Activated naive CD4-positive, alpha-beta T cell treated with anti-CD3 and anti-CD28 coated beads, Interleukin-2, amount 50 U/mL, for 24 hours (primary cell): ENCODE results near the gene AAGAB.

Experiments used
- H3K27ac Mint-ChIP-seq: one replicate; pipeline ENCODE4 v1.8.0; 2021; ENCODE audit warnings: mild to moderate bottlenecking, mixed read lengths
- H3K27me3 Mint-ChIP-seq: one replicate; pipeline ENCODE4 v1.8.0; 2021; ENCODE audit warnings: mixed read lengths
- H3K36me3 Mint-ChIP-seq: one replicate; pipeline ENCODE4 v1.8.0; 2021; ENCODE audit warnings: mixed read lengths
- H3K4me1 Mint-ChIP-seq: one replicate; pipeline ENCODE4 v1.8.0; 2021; ENCODE audit warnings: mixed read lengths
- H3K4me3 Mint-ChIP-seq: one replicate; pipeline ENCODE4 v1.8.0; 2021; ENCODE audit warnings: mild to moderate bottlenecking, mixed read lengths
- H3K9me3 Mint-ChIP-seq: one replicate; pipeline ENCODE4 v1.8.0; 2021; ENCODE audit warnings: mixed read lengths

Gene AAGAB

DNA sequence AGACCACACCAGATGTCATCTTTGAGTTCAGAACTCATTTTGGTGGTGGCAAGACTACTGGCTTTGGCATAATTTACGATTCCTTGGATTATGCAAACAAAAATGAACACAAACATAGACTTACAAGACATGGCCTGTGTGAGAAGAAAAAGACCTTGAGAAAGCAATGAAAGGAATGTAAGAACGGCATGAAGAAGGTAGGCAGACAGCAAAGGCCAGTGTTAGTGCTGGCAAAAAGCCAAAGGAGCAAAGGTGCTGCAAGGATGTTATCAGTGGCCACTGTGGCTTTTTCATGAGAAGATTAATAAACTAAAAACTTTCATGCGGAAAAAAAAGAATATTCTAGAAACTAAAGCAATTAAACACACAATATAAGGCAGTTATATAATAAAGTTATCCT lies 21.9 kb downstream of the AAGAB start:
- H3K36me3 Mint-ChIP-seq = peaks cover 34% of the 10 kb centered on the region
- H3K9me3 Mint-ChIP-seq = no peaks in the 10 kb centered on the region
- no peak overlapping the region for H3K4me3 Mint-ChIP-seq
- no peaks in the 10 kb centered on the region for H3K27me3 Mint-ChIP-seq
- H3K4me1 Mint-ChIP-seq = peaks cover 19% of the 10 kb centered on the region
- no peak overlapping the region for H3K27ac Mint-ChIP-seq

DNA sequence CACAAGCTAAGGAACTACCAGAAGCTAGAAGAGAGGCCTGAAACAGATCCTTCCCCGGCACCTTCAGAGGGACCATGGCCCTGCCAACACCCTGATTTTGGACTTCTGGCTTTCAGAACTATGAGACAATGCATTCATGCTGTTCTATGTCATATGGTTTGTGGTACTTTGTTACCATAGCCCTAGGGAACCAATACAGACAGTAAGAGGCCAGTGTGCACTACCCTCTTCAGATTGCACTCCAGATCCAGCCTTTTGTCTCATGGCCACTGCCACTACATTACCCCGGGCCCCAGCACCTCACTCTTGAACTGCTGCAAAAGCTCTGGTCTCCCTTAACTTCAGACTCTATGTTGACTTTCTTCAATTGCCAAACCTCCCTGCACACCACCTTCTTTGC lies 24.0 kb downstream of the AAGAB start:
- no peak overlapping the region for H3K27ac Mint-ChIP-seq
- H3K36me3 Mint-ChIP-seq = peaks cover 34% of the 10 kb centered on the region
- H3K27me3 Mint-ChIP-seq = no peaks in the 10 kb centered on the region
- H3K4me1 Mint-ChIP-seq = peaks cover 9% of the 10 kb centered on the region
- no peaks in the 10 kb centered on the region for H3K9me3 Mint-ChIP-seq
- H3K4me3 Mint-ChIP-seq = no peak overlapping the region

DNA sequence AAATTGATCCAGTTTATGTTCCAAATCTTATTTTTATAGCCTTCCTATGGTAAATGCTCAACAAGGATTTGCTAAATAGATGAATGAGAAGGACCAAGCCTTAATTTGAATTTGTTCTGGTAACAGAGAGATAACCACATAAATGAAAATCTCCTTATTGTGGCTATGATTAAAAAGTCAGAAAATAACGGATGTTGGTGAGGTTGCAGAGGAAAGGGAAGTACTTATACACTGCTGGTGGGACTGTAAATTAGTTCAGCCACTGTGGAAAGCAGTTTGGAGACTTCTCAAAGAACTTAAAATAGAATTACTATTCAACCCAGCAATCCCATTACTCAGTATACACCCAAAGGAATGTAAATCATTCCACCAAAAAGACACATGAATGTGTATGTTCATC lies 26.2 kb downstream of the AAGAB start:
- peaks cover 9% of the 10 kb centered on the region for H3K4me1 Mint-ChIP-seq
- no peaks in the 10 kb centered on the region for H3K9me3 Mint-ChIP-seq
- H3K27ac Mint-ChIP-seq = no peak overlapping the region
- no peak overlapping the region for H3K4me3 Mint-ChIP-seq
- H3K27me3 Mint-ChIP-seq = no peaks in the 10 kb centered on the region
- H3K36me3 Mint-ChIP-seq = peaks cover 30% of the 10 kb centered on the region

DNA sequence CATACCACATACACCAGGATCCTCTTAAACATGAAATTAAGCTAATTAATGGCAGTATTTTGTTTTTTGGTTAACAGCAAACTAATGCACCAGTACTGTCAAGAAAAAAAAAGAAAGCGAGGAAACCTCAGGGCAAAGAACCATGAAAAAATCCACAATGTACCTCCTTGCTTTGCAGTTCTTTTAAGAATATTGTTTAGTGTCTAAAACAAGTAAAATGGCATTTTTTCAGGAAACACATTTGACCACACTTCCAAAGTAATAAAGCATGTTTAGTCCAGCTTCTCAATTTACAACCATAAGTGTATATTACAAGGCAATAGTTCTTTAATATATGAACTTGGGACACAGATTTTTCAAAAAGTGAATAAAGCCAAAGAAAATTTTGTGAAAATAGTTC lies 26.6 kb downstream of the AAGAB start:
- peaks cover 28% of the 10 kb centered on the region for H3K36me3 Mint-ChIP-seq
- no peak overlapping the region for H3K27ac Mint-ChIP-seq
- no peaks in the 10 kb centered on the region for H3K27me3 Mint-ChIP-seq
- no peak overlapping the region for H3K4me3 Mint-ChIP-seq
- H3K4me1 Mint-ChIP-seq = peaks cover 9% of the 10 kb centered on the region
- no peaks in the 10 kb centered on the region for H3K9me3 Mint-ChIP-seq

DNA sequence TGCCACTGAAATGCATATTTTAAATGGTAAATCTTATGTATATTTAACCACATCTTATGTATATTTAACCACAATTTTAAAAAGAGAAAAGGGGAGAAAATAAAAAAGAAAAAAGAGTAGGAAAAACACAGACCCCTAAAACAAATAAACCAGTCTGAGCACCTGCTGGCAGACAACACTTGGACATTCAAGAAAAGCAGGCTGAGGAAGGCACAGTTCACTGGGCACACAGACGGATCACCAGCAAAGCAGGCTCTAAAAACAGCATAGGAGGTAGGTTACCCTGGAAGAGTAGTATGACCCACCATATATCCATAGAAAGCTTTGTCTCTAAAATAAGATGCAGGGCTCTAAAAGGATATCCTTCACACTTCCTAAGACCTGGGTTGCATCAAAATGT lies 27.0 kb downstream of the AAGAB start:
- no peaks in the 10 kb centered on the region for H3K9me3 Mint-ChIP-seq
- H3K36me3 Mint-ChIP-seq = peaks cover 25% of the 10 kb centered on the region
- H3K4me3 Mint-ChIP-seq = no peak overlapping the region
- no peaks in the 10 kb centered on the region for H3K27me3 Mint-ChIP-seq
- H3K27ac Mint-ChIP-seq = no peak overlapping the region
- H3K4me1 Mint-ChIP-seq = peaks cover 9% of the 10 kb centered on the region

DNA sequence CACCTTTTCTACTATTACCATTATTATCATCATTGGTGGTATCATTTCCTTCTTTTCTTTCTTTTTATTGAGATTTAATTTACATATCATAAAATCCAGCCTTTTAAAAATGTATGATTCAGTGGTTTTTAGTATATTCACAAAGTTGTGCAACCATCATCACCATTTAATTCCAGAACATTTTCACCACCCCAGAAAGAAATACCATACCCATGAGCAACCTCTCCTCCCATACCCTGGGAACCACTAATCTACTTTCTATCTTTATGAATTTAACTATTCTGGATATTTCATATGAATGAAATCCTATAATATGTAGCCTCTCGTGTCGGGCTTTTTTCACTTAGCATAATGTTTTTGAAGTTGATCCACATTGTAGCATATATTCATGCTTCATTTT lies 29.1 kb downstream of the AAGAB start:
- Mint-ChIP-seq H3K36me3 (peaks cover 16% of the 10 kb centered on the region), H3K9me3 (no peaks in the 10 kb centered on the region), H3K4me1 (peaks cover 9% of the 10 kb centered on the region), H3K27me3 (no peaks in the 10 kb centered on the region), H3K27ac (no peak overlapping the region), H3K4me3 (no peak overlapping the region)

DNA sequence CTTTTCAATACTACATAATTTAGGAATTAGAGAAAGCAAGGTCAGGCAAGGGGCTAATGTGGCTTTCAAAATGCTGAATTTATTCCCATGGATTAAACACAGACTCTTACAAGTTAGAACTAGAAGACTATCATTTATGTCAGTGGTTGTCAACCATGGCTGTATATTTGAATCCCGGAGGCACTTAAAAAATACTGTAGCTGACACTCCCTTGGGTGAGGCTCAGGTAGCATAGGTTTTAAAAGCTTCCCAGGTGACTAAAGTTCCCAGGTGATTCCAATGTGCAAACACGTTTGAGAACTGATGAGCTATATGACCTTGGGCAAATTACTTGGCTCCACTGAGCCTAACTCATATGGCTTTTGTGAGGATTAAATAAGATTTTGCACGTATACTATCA lies 29.6 kb downstream of the AAGAB start:
- H3K27me3 Mint-ChIP-seq = no peaks in the 10 kb centered on the region
- H3K4me1 Mint-ChIP-seq = peaks cover 9% of the 10 kb centered on the region
- no peak overlapping the region for H3K27ac Mint-ChIP-seq
- H3K9me3 Mint-ChIP-seq = no peaks in the 10 kb centered on the region
- H3K4me3 Mint-ChIP-seq = no peak overlapping the region
- H3K36me3 Mint-ChIP-seq = peaks cover 16% of the 10 kb centered on the region

DNA sequence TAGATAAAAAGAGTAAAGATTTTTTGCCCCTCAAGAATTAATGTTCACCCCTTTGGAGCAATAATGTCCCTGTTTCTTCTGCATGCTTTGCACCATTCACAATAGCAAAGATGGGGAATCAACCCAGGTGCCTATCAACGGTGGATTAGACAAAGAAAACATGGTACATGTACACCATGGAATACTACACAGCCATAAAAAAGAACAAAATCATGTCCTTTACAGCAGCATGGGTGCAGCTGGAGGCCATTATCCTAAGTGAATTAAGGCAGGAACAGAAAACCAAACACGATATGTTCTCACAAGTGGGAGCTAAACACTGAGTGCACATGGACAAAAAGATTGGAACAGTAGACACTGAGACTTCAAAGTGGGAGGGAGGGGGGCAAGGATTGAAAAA lies 35.2 kb downstream of the AAGAB start:
- H3K4me3 Mint-ChIP-seq = no peak overlapping the region

DNA sequence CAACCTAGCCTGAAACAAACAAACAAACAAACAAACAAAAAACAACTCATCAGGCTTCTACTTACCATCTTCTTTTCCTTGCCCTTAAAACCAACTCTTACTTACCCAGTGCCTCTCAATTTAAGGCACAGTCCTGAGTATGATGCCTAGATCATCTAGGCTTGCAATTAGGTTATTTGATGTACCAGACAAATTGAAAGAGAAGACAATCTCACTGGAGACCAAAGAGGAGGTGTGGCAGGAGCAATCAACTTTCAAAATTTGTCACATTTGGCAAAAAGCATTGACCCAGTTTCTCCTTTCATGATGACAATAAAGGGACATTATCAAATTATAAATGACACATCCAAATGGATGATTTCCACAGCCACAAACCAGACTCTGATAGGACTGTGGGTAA lies 36.0 kb downstream of the AAGAB start:
- peaks cover 23% of the 10 kb centered on the region for H3K36me3 Mint-ChIP-seq
- no peak overlapping the region for H3K4me3 Mint-ChIP-seq
- no peaks in the 10 kb centered on the region for H3K27me3 Mint-ChIP-seq
- H3K9me3 Mint-ChIP-seq = no peaks in the 10 kb centered on the region
- H3K4me1 Mint-ChIP-seq = no peaks in the 10 kb centered on the region
- no peak overlapping the region for H3K27ac Mint-ChIP-seq

More for the DNA sequence above, 35.2 kb downstream of the AAGAB start:
- no peaks in the 10 kb centered on the region for H3K4me1 Mint-ChIP-seq
- peaks cover 23% of the 10 kb centered on the region for H3K36me3 Mint-ChIP-seq
- no peaks in the 10 kb centered on the region for H3K9me3 Mint-ChIP-seq
- no peak overlapping the region for H3K27ac Mint-ChIP-seq
- H3K27me3 Mint-ChIP-seq = no peaks in the 10 kb centered on the region

DNA sequence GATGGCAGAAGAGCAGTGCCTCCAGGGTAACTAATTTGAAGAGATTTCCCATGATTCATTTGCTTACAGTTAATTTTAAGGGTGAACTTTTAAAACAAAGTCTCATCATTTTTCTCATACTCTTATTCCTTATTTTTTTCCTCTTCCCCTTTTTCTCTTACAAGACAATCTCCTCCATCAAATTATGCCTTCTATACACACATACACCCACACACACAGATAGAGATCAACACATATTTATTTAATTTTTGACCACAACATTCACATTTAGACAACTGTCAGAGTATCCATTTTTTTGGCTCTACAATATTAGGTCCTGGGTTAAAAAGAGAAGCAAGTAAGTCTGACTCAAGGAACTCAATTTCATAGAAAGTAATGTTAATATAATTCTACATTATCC lies 37.6 kb downstream of the AAGAB start:
- Mint-ChIP-seq H3K4me3 (no peak overlapping the region), H3K9me3 (no peaks in the 10 kb centered on the region), H3K36me3 (peaks cover 23% of the 10 kb centered on the region), H3K4me1 (no peaks in the 10 kb centered on the region), H3K27me3 (no peaks in the 10 kb centered on the region), H3K27ac (no peak overlapping the region)

DNA sequence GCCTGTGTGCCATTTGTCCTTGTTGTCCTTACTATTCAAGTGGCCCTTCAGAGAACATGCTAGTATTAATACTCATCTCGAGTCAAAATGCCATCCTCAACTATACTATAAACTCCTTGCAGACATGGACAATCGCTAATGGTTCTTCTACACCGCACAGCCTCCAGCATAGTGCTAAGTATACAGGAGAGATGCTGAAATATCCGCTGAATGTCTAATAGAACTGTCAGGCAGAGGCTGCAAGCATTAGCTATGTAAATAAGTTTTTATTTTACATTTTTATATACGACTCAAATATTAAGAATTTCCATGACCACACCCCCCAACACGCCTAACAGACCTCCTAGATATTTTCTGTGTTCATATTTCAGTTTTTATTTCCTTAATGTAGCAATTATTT lies 39.4 kb downstream of the AAGAB start:
- H3K27ac Mint-ChIP-seq = no peak overlapping the region
- no peak overlapping the region for H3K4me3 Mint-ChIP-seq
- H3K27me3 Mint-ChIP-seq = no peaks in the 10 kb centered on the region
- H3K9me3 Mint-ChIP-seq = no peaks in the 10 kb centered on the region
- peaks cover 3% of the 10 kb centered on the region for H3K4me1 Mint-ChIP-seq
- H3K36me3 Mint-ChIP-seq = peaks cover 25% of the 10 kb centered on the region

DNA sequence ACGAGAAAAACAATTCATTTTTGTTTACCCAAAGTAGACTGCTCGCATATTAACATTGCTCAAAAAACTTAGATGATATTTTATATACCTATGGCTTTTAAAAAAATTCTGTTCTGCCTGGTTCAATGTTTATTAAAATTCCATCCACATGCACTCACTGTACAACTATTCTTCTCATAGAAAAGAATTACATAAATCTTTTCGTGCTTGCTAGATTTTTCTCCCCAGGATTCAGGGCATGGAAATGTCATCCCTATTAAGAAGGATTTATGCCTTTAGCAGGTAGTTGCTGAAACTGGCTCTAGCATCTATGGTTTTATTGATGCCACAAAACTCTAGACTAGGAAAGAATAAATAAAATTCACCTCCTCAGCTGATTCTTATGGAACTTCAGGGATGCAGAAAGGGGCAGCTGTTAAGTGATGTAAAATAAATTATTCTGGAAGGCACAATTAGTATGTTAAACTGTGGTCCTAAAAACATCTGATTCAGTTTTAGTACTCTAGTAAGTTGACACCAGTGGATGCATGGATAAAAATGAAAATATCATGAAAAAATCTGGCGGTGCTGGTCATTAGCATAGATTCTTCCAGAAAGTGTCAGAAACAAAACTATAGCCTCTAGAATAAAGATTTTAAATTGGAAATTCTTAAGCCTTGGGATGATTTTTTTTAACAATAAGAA lies 41.6 kb downstream of the AAGAB start:
- Mint-ChIP-seq H3K27me3 (no peaks in the 10 kb centered on the region), H3K4me1 (peaks cover 3% of the 10 kb centered on the region), H3K9me3 (no peaks in the 10 kb centered on the region), H3K4me3 (no peak overlapping the region), H3K27ac (no peak overlapping the region), H3K36me3 (peaks cover 20% of the 10 kb centered on the region)

DNA sequence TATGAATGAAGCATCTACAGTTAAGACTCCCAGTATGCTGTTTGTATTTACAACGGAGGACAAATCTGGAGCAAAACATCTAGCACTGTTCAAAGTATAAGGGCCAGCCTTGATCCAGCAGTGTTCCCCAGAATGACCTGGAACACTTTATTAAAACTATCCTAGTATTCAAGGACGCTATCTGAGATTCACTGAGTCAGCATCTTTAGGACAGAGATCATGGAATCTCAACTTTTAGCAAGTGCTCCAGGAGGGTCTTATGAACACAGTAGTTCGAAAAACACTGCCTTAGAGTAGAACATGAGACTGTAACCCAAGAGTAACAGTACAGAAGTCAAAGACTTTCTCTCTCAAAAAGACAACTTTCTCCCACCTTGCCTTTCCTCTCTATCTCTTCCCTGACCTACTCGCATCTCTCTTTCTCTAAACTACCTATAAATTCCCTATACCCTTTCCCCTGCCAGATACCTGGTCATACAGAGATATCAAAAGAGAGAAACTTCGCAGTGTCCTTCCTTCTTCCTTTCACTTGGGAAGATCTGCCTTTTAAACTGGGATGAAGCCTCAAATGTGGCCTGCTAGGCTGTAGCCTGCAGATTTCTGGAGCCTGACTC lies 43.8 kb downstream of the AAGAB start:
- peaks cover 16% of the 10 kb centered on the region for H3K36me3 Mint-ChIP-seq
- H3K4me1 Mint-ChIP-seq = peaks cover 3% of the 10 kb centered on the region
- no peak overlapping the region for H3K4me3 Mint-ChIP-seq
- no peaks in the 10 kb centered on the region for H3K9me3 Mint-ChIP-seq
- H3K27me3 Mint-ChIP-seq = no peaks in the 10 kb centered on the region
- no peak overlapping the region for H3K27ac Mint-ChIP-seq

DNA sequence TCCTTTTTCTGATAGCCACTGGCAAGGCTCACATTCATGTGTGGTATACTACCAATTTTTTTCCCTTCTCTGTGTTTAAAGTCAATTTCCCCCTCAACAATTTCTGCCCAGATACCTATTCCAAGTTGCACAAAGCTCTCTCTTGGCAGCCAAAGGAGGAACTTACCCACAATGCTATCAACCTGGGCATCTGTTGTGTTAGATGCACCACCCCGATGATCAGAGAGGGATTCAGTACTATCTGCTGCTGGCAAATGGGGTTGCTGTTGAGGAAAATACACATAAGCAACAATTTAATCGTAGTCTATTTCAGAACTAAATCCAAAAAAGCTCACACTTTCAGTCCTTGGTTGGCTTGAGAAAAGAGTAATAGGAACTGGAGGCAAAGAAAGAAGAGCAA lies 46.1 kb downstream of the AAGAB start:
- no peak overlapping the region for H3K27ac Mint-ChIP-seq
- H3K36me3 Mint-ChIP-seq = peaks cover 17% of the 10 kb centered on the region
- H3K27me3 Mint-ChIP-seq = no peaks in the 10 kb centered on the region

DNA sequence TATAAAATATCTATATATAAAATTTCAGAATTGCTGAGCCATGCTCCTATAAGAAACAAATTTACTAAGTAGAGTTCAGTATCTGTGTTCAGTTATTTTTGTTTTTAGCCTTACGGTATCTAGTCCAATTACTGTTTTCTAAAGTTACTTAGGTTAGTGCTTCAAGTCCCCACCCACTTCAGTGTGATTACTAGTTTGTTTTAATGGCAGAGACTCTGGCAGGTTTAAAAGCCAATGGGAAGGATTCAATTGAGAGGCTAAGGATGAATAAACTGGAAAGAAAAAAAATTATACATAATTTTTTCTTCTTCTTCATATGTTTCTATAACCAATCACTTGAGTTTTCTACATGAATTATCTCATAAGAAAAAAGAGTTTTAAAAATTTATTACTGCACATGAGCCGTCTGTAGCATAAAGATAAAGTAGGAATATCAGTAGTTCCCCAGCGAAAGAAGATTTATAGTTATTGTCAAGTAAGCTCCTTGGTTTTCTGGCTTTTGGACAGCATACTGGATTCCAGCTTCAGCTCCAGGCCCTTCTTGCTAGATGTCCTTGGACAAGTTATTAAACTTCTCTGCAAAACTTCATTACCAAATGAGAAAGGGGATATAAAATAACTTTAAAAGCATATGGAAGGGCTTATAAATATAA lies 46.8 kb downstream of the AAGAB start:
- no peak overlapping the region for H3K4me3 Mint-ChIP-seq
- H3K36me3 Mint-ChIP-seq = peaks cover 19% of the 10 kb centered on the region
- no peak overlapping the region for H3K27ac Mint-ChIP-seq
- H3K9me3 Mint-ChIP-seq = no peaks in the 10 kb centered on the region
- H3K4me1 Mint-ChIP-seq = peaks cover 3% of the 10 kb centered on the region
- H3K27me3 Mint-ChIP-seq = no peaks in the 10 kb centered on the region

More for the DNA sequence above, 46.1 kb downstream of the AAGAB start:
- Mint-ChIP-seq H3K9me3 (no peaks in the 10 kb centered on the region), H3K4me3 (no peak overlapping the region), H3K4me1 (peaks cover 3% of the 10 kb centered on the region)

DNA sequence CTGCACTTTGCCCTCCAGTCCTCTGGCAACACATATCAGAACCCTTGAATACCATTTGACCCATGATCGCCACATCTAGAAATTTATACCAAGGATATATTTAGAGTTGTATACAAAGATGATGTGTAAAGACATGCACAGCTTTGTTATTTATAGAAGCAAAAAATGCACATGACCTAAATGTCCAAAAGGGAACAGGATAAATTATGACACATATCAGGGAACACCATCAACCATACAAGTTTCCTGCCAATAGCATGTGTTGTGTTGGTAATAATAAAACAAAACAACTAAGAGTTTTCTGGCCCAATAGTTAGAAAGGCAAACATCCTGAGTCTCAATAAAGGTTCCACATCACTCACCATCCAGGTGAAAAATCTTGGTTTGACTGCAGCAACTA lies 51.5 kb downstream of the AAGAB start:
- no peak overlapping the region for H3K27ac Mint-ChIP-seq
- H3K36me3 Mint-ChIP-seq = peaks cover 19% of the 10 kb centered on the region
- peaks cover 8% of the 10 kb centered on the region for H3K4me1 Mint-ChIP-seq
- no peak overlapping the region for H3K4me3 Mint-ChIP-seq
- H3K27me3 Mint-ChIP-seq = no peaks in the 10 kb centered on the region
- no peaks in the 10 kb centered on the region for H3K9me3 Mint-ChIP-seq
